GM21786 (cell line): ENCODE results near the gene RMND5B.
A peak's percentile ranks its signal among the peaks of the same experiment; 100 is the strongest.
"Not testable (repeated sequence)": the region's sequence is repeated elsewhere in the genome, so short reads cannot be mapped to it uniquely, and the experiment has no call there.

Source experiments
- ATAC-seq: cut with Tn5 transposase; IDR thresholded peaks from one replicate; pipeline ENCODE4 v1.9.1; 2021; ENCODE audit not compliant: unreplicated experiment

RMND5B gene

GRCh38 chr5:178163772-178164735, 33.2 kb downstream of the RMND5B start:
- peak; percentile 95 for ATAC-seq

- ATAC-seq, result no peak
These were observed 34.8 kb downstream of the RMND5B start for GRCh38 chr5:178165581-178165980.

DNA sequence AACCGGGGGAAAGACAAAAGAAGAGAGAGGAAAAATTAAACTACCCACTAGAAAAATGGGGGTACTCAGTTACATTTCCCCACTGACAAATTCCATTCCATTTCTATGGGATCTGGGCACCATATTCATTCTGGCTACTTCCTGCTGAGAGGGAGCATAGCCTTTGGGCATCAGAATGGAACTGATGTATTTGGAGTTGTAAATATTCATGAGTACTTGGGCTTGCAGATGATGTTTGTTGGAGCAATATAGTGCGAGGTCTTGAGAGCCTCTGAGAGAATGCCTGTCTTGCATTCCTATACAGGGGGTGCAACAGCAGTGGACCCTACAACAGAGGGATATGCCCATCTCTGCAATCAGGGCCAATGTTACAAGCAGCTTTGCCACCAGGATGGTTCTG, 39.6 kb downstream of the RMND5B start:
- ATAC-seq, result no peak

DNA sequence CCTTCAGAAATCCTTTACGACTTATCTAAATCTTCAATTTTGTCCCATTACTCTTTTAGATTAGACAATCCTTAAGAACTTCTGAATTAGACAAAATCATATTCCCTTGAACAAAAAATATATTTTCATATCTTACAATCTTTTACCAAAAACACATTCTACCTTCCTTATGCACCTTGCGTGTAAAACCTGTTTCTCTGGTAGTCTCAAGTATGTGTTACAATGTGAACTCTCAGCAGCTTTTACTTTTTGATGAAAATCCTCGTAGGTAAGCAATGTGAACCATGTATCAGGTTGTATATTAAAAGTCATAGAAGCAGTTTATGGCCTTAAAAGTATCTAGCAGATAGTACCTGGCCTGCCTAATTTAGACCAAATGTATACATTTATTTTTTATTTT, 43.6 kb downstream of the RMND5B start:
- ATAC-seq, result no peak

DNA sequence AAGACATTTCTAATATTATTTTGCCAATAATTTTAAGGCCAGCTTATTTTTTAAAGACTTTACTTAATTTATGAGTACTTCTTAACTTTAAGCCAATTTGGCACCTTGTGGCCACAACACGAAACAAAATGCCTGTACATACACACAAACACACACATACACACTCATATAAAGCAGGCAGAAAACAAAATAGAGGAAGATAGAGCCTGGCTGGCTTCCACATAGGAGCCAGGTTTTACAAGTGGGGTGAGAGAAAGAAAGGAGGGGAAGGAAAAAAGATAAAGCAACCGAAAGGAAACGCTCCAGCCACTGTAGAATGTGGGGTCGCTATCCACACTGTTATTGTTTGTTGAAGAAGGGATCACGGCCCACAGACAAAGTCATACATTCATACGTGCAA, 46.0 kb downstream of the RMND5B start:
- no peak for ATAC-seq

DNA sequence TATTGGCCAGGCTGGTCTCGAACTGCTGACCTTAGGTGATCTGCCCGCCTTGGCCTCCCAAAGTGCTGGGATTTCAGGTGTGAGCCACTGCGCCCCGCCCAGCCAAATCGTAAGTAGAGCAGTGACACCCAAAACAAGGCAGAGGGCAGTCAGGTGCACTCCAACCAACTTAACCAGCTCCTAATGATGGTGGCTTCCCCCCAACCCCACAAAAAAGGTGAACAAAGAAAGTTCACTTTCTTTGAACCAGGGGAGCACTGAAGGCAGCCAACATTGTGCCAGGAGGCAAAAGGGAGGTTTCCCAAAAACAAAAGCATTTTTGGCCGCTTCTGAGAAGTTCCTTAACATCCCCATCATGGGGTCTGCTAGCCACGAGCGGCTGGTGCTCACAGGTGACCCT, 46.8 kb downstream of the RMND5B start:
- ATAC-seq, result no peak

GRCh38 chr5:178180141-178180863, 49.5 kb downstream of the RMND5B start:
- ATAC-seq, result no peak

DNA sequence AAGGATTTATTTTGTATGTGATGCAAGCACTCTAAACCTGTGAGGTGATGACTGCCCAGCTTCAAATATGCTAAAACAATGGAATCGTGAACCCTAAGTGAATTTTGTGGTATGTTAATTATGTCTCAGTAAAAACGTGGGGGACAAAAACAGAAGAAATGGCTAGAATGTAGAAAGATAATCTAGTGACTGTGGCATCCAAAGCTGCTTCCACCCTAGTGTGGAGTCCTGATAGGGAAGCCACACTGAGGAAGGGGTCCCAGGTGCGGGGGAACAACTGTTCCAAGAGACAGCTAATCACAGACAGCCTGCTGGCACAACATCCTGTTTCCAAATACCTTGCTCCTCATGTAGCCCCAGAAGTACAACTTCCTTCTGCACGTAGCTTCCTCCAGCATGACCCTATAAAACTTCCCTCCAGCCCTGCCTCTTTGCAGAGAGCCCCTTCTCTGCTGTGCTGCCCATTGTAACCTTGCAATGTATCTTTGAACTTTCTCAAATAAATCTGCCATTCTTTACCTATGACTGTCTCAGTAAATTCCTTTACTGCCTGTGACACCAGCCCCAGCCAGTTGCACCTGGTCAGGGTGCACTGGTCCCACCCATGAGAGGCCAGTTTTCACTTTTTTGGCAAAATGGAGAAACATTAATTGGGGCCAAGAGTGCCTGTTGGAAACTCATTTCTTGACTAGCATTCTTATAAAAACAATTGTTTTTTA, 51.5 kb downstream of the RMND5B start:
- no peak for ATAC-seq

- no peak for ATAC-seq
These were observed 55.6 kb downstream of the RMND5B start for GRCh38 chr5:178186427-178186826.

- no peak for ATAC-seq
These were observed 56.2 kb downstream of the RMND5B start, which contains the start of gene GMCL2 for GRCh38 chr5:178187014-178187413. GMCL2 (minus strand) TSS chr5:178187371; CDS start chr5:178187299, 72 bp downstream.

DNA sequence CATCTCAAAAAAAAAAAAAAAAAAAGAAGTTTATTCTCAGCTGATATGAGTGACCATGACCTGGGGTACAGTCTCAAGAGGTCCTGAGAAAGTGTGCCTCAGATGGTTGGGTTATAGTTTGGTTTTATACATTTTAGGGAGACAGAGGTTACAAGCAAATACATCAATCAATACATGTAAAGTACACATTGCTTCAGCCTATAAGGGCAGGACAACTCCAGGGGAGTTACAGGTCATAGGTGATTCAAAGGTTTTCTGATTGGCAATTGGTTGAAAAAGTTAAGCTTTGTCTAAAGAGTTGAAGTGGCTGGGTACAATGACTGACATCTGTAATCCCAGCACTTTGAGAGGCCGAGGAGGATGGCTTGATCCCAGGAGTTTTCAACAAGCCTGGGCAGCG, 58.6 kb downstream of the RMND5B start:
- no peak for ATAC-seq

DNA sequence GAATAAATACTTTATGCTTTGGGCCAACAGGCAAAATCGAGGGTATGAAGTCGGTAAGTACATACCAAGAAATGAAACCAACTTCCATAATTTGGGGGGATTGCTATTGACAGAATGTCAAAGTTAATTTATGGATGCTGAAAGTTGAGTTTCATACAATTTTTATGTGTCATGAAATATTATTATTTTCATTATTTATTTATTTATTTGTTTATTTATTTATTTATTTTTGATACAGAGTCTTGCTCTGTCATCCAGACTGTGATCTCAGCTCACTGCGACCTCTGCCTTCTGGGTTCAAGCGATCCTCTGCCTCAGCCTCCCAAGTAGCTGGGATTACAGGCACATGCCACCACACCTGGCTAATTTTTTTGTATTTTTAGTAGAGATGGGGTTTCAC, 60.8 kb downstream of the RMND5B start:
- no peak for ATAC-seq

DNA sequence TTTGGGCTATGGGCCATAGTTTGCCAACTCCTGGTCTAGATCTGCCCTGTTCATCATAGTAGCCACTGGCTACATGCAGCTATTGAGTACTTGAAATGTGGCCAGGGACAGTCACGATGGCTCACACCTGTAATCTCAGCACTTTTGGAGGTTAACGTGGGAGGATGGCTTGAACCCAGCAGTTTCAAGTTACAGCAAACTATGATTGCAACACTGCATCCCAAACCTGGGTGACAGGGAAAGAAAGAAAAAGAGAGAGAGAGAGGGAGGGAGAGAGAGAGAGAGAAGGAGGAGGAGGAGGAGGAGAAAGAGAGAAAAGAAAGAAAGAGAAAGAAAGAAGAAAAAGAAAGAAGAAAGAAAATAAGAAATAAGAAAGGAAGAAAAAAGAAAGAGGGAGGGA, 61.4 kb downstream of the RMND5B start:
- no peak for ATAC-seq

DNA sequence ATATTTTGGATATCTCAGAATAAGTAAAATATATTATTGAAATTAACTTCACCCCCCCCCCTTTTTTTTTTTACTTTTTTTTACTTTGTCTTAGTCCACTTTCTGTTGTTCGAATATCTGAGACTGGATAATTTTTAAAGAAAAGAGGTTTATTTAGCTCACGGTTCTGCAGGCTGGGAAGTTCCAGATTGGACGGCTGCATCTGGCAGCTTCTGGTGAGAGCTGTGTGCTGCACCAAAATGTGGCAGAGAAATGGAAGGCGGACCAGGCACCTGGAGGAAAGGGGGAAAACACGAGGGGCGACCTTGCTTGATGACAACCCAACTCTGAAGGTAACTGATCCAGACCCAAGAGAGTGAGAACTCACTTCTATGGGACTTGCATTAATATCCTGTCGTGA, 62.0 kb downstream of the RMND5B start:
- no peak for ATAC-seq

DNA sequence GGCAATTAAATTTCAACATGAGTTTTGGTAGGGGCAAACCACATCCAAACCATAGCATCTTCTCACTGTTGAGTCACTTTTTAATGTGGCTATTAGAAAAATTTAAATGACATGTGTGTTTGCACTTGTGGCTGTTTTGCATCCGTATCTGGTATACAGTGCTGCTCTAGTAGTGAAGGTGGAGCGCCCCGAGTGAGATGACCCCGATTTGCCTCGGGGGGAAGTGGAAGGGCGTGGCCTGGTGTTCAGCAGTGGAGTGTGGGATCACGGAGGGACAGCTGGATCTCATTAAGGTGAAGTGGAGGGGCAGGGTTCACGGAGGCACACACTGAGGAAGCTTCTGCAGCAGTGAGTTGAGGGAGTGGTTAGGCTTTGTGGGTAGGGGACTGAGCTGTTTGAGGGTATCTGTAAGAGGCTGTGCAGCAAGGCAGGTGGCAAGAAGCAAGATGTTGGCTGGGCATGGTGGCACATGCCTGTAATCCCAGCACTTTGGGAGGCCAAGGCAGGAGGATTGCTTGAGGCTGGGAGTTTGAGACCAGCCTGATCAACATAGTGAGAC, 62.5 kb downstream of the RMND5B start:
- no peak for ATAC-seq

DNA sequence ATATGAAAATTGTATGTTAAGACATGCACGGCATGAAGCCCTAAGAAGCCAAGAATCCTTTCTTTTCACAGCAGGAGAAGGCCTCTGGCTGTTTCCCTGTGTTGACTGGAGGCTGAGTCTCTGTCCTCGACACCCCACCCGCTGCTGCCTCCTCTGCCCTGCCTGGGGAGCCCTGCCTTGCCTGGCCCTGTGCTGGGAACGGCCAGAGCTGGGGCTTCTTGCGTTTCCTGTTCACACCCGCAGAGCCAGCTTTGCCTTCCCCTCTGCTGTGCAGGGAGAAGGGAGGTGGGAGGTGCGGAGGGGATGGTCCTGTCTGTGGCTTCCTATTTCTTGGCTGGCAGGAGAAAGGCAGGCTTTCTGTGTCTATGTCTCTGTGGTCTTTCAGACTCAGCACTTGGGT, 63.2 kb downstream of the RMND5B start:
- ATAC-seq, result no peak

DNA sequence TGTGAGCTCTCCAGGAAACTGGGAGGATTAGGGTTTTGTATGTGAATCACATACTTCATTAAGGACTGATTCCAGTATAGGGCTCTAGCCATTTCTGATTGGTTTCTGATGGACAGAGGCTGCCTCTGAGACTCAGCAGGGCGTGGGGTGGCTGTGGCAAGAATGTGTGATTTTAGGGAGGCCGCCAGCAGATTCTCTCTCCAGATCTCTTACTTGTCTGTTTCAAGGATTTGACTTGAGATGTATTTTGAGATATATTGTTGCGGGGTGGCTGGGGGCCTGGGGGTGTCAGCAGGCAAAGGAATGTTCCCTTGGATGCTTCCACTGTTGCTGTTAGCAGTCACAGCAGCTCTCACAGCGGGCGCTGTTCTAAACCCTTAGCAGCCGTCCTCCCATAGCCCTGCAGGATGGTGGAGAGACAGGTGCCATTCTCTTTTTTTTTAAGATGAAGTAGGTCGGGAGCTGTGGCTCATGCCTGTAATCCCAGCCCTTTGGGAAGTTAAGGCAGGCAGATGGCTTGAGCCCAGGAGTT, 65.5 kb downstream of the RMND5B start:
- no peak for ATAC-seq

- no peak for ATAC-seq
These were observed 66.2 kb downstream of the RMND5B start for GRCh38 chr5:178196986-178197385.

- ATAC-seq, result not testable (repeated sequence)
These were observed 67.3 kb downstream of the RMND5B start for GRCh38 chr5:178198151-178198550.

DNA sequence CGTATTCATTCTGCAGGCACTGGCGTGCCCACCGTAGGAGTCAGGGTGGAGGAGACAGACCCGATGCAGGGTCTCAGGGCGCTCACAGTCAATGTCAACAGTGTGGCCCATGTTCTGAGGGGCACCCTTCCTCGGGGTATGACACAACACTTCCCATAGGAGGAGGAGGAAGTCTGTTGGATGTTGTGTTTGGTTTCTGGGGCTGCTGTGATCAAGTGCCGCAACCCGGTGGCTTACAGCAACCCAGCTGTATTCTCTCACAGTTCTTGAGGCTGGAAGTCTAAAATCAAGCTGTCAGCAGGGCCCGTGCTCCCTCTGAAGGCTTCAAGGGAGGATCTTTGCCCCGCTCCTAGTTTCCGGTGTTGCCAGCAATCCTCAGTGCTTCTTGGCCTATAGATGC, 67.9 kb downstream of the RMND5B start:
- ATAC-seq, result no peak
